HepG2 (cell line): ENCODE results near the gene PDZD2.

Experiments used
- FOSL1 ChIP-seq: sonication (generic); formaldehyde crosslinking; IDR thresholded peaks from 2 replicates; pipeline ENCODE4 v1.9.0; 2021; ENCODE audit warnings: missing genetic modification reagents, borderline replicate concordance
- MEF2D ChIP-seq: sonication (generic); formaldehyde crosslinking; IDR thresholded peaks from 2 replicates; pipeline ENCODE4 v1.5.1; 2020; ENCODE audit warnings: mild to moderate bottlenecking, missing genetic modification reagents
- MYC ChIP-seq: sonication (generic); formaldehyde crosslinking; IDR thresholded peaks from 2 replicates; pipeline ENCODE4 v1.9.0; 2021; ENCODE audit warnings: missing genetic modification reagents, borderline replicate concordance
- POLR2AphosphoS5 ChIP-seq: IDR thresholded peaks from 2 replicates; pipeline ENCODE4 v1.6.1; 2012; ENCODE audit warnings: low read depth, low read length
- RAD21 ChIP-seq: fragments of 450-650 bp; formaldehyde crosslinking; IDR thresholded peaks from 2 replicates; pipeline ENCODE4 v1.5.0; 2020; ENCODE audit warnings: mild to moderate bottlenecking

DNA sequence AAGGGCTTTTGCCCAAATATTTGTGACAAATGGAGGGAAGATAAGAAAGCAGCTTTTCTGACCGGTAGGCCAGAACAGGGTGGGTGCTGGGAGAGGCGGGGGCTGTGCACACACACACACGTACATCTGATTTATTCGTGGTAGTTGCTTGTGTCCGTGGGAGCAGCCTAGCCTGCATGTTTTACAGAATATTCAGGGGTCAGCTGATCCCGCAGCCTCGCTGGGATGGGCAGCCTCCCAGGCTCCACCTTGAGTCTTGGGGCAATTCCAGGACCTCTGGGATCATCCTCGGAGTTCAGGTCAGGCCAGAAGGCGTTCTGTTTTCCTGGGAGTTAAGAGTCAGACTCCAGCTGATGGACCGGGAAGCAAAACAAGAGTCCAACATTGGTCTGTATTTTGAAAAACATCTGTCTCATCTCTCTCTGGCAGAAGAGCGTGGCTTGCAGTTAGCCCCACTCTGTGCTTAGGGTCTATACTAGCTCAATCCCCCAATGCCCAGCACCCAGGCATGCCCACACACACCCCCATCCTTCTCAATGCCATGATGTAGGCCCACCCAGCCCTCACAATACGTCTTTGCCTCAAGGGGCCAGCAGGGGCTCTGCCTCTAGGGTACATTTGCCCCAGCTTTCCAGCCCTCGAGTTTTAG, 324.6 kb downstream of the PDZD2 start:
- TF ChIP-seq POLR2AphosphoS5 = no peak
- no peak for TF ChIP-seq RAD21 (CRISPR knock-in tag)
- TF ChIP-seq FOSL1 (CRISPR knock-in tag) = no peak
- TF ChIP-seq MEF2D (CRISPR knock-in tag) = no peak
- TF ChIP-seq MYC (CRISPR knock-in tag) = no peak
